ENCODE measurements around the gene PRKCB. TPM values are rescaled to one million over a fixed set of nuclear protein-coding genes. Genes with fewer than 3 reads are reported as not detected.

The PRKCB gene
- total and polyA plus RNA-seq, 2 experiments from 2014 or later: 3.7 to 16.4 TPM

- no peak for TF ChIP-seq REST (IDR thresholded peaks at IDR 0.05; ENCODE audit: unreplicated experiment)
- no peak for TF ChIP-seq POLR2AphosphoS5 (IDR thresholded peaks at IDR 0.05; ENCODE audit: low read depth)
- no peak for TF ChIP-seq ZNF462 (CRISPR knock-in tag; IDR thresholded peaks at IDR 0.05)
- TF ChIP-seq STAT1 (IDR thresholded peaks at IDR 0.05; ENCODE audit: unreplicated experiment): no peak
- no peak for TF ChIP-seq ZNF114 (CRISPR knock-in tag; IDR thresholded peaks at IDR 0.05)
These were observed 297.0 kb downstream of the PRKCB start (continued) for GRCh38 chr16:24132797-24133155.
